Parathyroid adenoma (tissue), 2 donors: ENCODE data around the gene COL4A2.

Experiments used
- H2AFZ ChIP-seq: fragments of 300-600 bp; sonication (generic); one replicate; pipeline ENCODE4 v1.7.0; 2017; ENCODE audit warnings: antibody characterized with exemption, mild to moderate bottlenecking
- H3K27ac ChIP-seq: fragments of 300-600 bp; sonication (generic); one replicate; pipeline ENCODE4 v1.7.0; 2017
- H3K27me3 ChIP-seq: fragments of 300-600 bp; sonication (generic); one replicate; pipeline ENCODE4 v1.7.0; 2017; ENCODE audit warnings: low read length; ENCODE audit not compliant: control insufficient read depth, insufficient read depth
- H3K36me3 ChIP-seq: fragments of 300-600 bp; sonication (generic); one replicate; pipeline ENCODE4 v1.7.0; 2017; ENCODE audit warnings: low read length; ENCODE audit not compliant: control insufficient read depth, insufficient read depth
- H3K4me1 ChIP-seq: fragments of 300-600 bp; sonication (generic); one replicate; pipeline ENCODE4 v1.7.0; 2017; ENCODE audit warnings: control low read depth
- H3K4me2 ChIP-seq: fragments of 300-600 bp; sonication (generic); one replicate; pipeline ENCODE4 v1.7.0; 2017; ENCODE audit warnings: low read length
- H3K4me3 ChIP-seq: fragments of 300-600 bp; sonication (generic); one replicate; pipeline ENCODE4 v1.7.0; 2017; ENCODE audit warnings: low read depth, low read length
- H3K79me2 ChIP-seq: fragments of 300-600 bp; sonication (generic); one replicate; pipeline ENCODE4 v1.7.0; 2017; ENCODE audit warnings: control low read depth
- H3K9ac ChIP-seq: fragments of 300-600 bp; sonication (generic); one replicate; pipeline ENCODE4 v1.7.0; 2017; ENCODE audit warnings: mild to moderate bottlenecking
- H3K9me3 ChIP-seq: fragments of 300-600 bp; sonication (generic); one replicate; pipeline ENCODE4 v1.7.0; 2017; ENCODE audit warnings: low read length; ENCODE audit not compliant: control insufficient read depth
- CTCF ChIP-seq: fragments of 300-600 bp; sonication (generic); IDR thresholded peaks from one replicate; pipeline ENCODE4 v1.7.0; 2017; ENCODE audit warnings: antibody characterized with exemption, mild to moderate bottlenecking
- donor health status: primary hyperparathyroidism.

Gene COL4A2

GRCh38 chr13:110414931-110415330, 107.8 kb downstream of the COL4A2 start:
- Histone ChIP-seq H3K27me3 (no peaks in the 10 kb centered on the region), H3K9ac (no peak overlapping the region), H3K36me3 (no peaks in the 10 kb centered on the region), H3K4me3 (no peak overlapping the region), H3K27ac (no peak overlapping the region), H3K4me2 (no peak overlapping the region), H3K9me3 (no peaks in the 10 kb centered on the region), H2AFZ (no peak overlapping the region), H3K79me2 (no peaks in the 10 kb centered on the region), H3K4me1 (no peaks in the 10 kb centered on the region)
- TF ChIP-seq CTCF = no peak

GRCh38 chr13:110415669-110416068, 108.6 kb downstream of the COL4A2 start:
- no peaks in the 10 kb centered on the region for H3K9me3 ChIP-seq
- H3K4me2 ChIP-seq = no peak overlapping the region
- H3K79me2 ChIP-seq = no peaks in the 10 kb centered on the region
- H3K36me3 ChIP-seq = no peaks in the 10 kb centered on the region
- no peak overlapping the region for H3K9ac ChIP-seq
- no peaks in the 10 kb centered on the region for H3K27me3 ChIP-seq
- no peak overlapping the region for H2AFZ ChIP-seq
- H3K4me3 ChIP-seq = no peak overlapping the region
- TF ChIP-seq CTCF = no peak
- no peaks in the 10 kb centered on the region for H3K4me1 ChIP-seq
- no peak overlapping the region for H3K27ac ChIP-seq

GRCh38 chr13:110416131-110417025, 109.3 kb downstream of the COL4A2 start:
- Histone ChIP-seq H3K27ac (no peak overlapping the region), H3K27me3 (no peaks in the 10 kb centered on the region), H3K4me3 (no peak overlapping the region), H3K9me3 (no peaks in the 10 kb centered on the region), H3K36me3 (no peaks in the 10 kb centered on the region), H2AFZ (no peak overlapping the region), H3K4me1 (no peaks in the 10 kb centered on the region), H3K79me2 (no peaks in the 10 kb centered on the region), H3K4me2 (no peak overlapping the region), H3K9ac (no peak overlapping the region)
- no peak for TF ChIP-seq CTCF

GRCh38 chr13:110418944-110419343, 111.9 kb downstream of the COL4A2 start:
- H3K36me3 ChIP-seq = no peaks in the 10 kb centered on the region
- peak overlapping the region; percentile 68 for H3K27ac ChIP-seq
- TF ChIP-seq CTCF = no peak
- no peaks in the 10 kb centered on the region for H3K4me1 ChIP-seq
- H2AFZ ChIP-seq = no peak overlapping the region
- H3K9me3 ChIP-seq = no peaks in the 10 kb centered on the region
- H3K4me3 ChIP-seq = no peak overlapping the region
- H3K4me2 ChIP-seq = no peak overlapping the region
- H3K9ac ChIP-seq = no peak overlapping the region
- no peaks in the 10 kb centered on the region for H3K79me2 ChIP-seq
- no peaks in the 10 kb centered on the region for H3K27me3 ChIP-seq

GRCh38 chr13:110419381-110419791, 112.3 kb downstream of the COL4A2 start:
- no peaks in the 10 kb centered on the region for H3K4me1 ChIP-seq
- no peak overlapping the region for H3K4me2 ChIP-seq
- no peaks in the 10 kb centered on the region for H3K36me3 ChIP-seq
- H3K9me3 ChIP-seq = no peaks in the 10 kb centered on the region
- H3K27ac ChIP-seq = peak overlapping the region; percentile 68
- H3K9ac ChIP-seq = no peak overlapping the region
- no peak overlapping the region for H2AFZ ChIP-seq
- no peak overlapping the region for H3K4me3 ChIP-seq
- H3K27me3 ChIP-seq = no peaks in the 10 kb centered on the region
- TF ChIP-seq CTCF = no peak
- no peaks in the 10 kb centered on the region for H3K79me2 ChIP-seq
